H1 (cell line): ENCODE measurements around the gene PEX26. TPM values are rescaled to one million over a fixed set of nuclear protein-coding genes. Genes with fewer than 3 reads are reported as not detected.

Source experiments
- CTCF ChIA-PET: fragments of 300-600 bp; sonication (Branson Sonifier 250); formaldehyde crosslinking; loops from one replicate; lab custom pipeline; 2021; ENCODE audit not compliant: partially characterized antibody; lab: Charles Lee
- POLR2A ChIA-PET: fragments of 300-600 bp; sonication (Branson Sonifier 250); formaldehyde crosslinking; loops from one replicate; lab custom pipeline; 2021; ENCODE audit warnings: inconsistent platforms; ENCODE audit not compliant: partially characterized antibody; lab: Charles Lee
- DNase-seq, 2 experiments: peaks; one replicate each; pipeline versions ENCODE4 v3.0.0 to v3.0.0-alpha.2; 2010 to 2022; ENCODE audit warnings: low spot score in 2 of 2, low read depth in 1 of 2, mixed read lengths in 1 of 2
- FAIRE-seq: peaks from 2 replicates; lab custom pipeline; 2011; peaks lifted over from hg19 to GRCh38; lab: Jason Lieb, UNC
- H2AFZ ChIP-seq: 2 replicates; pipeline ENCODE4 v1.8.1; 2012; ENCODE audit warnings: low read length, inconsistent platforms
- H2AK5ac ChIP-seq: 2 replicates; pipeline ENCODE4 v1.6.1; 2013; ENCODE audit warnings: low read depth, low read length
- H2BK120ac ChIP-seq: replicated peaks from 2 replicates; pipeline ENCODE3; 2013; ENCODE audit warnings: low read depth, low read length, inconsistent platforms
- H2BK12ac ChIP-seq: 2 replicates; pipeline ENCODE4 v1.6.1; 2013; ENCODE audit warnings: low read depth, low read length
- H2BK15ac ChIP-seq: 2 replicates; pipeline ENCODE4 v1.6.1; 2013; ENCODE audit warnings: low read length
- H2BK20ac ChIP-seq: 2 replicates; pipeline ENCODE4 v1.6.1; 2013; ENCODE audit warnings: low read length
- H2BK5ac ChIP-seq: 2 replicates; pipeline ENCODE4 v1.6.1; 2013; ENCODE audit warnings: low read depth, low read length
- H3K14ac ChIP-seq: 2 replicates; pipeline ENCODE4 v1.6.1; 2013; ENCODE audit warnings: inconsistent platforms; ENCODE audit not compliant: insufficient read length
- H3K18ac ChIP-seq: 2 replicates; pipeline ENCODE4 v1.6.1; 2013; ENCODE audit warnings: low read length; ENCODE audit errors: extremely low read depth
- H3K23ac ChIP-seq: 2 replicates; pipeline ENCODE4 v1.6.1; 2013; ENCODE audit warnings: inconsistent platforms; ENCODE audit not compliant: insufficient read length
- H3K23me2 ChIP-seq: 2 replicates; pipeline ENCODE4 v1.6.1; 2013; ENCODE audit warnings: low read depth, low read length
- H3K27ac ChIP-seq: 2 replicates; pipeline ENCODE4 v1.6.1; 2011; ENCODE audit warnings: low read depth, low read length, inconsistent platforms
- H3K27me3 ChIP-seq, 4 experiments: replicated peaks in 1 of 4; 1 replicate in 1 of 4; 2 replicates in 3 of 4; pipeline versions ENCODE4 v1.6.1 to v1.8.1; 2011 to 2013; ENCODE audit warnings: low read length in 3 of 4, mild to moderate bottlenecking in 3 of 4, inconsistent platforms in 2 of 4, mixed read lengths in 2 of 4, moderate library complexity in 1 of 4; ENCODE audit not compliant: control insufficient read depth in 3 of 4, insufficient read depth in 3 of 4; ENCODE audit errors: extremely low read depth in 1 of 4
- H3K36me3 ChIP-seq, 4 experiments: 2 replicates each; pipeline versions ENCODE4 v1.6.1 to v1.8.1; 2011 to 2013; ENCODE audit warnings: mild to moderate bottlenecking in 4 of 4, low read length in 3 of 4, moderate library complexity in 2 of 4, control low read depth in 1 of 4, inconsistent platforms in 1 of 4; ENCODE audit not compliant: insufficient read depth in 4 of 4, control insufficient read depth in 2 of 4
- H3K4ac ChIP-seq: replicated peaks from 2 replicates; pipeline ENCODE3; 2013; ENCODE audit warnings: low read length, low read depth, mixed read lengths, inconsistent platforms; ENCODE audit not compliant: insufficient read length
- H3K4me1 ChIP-seq, 4 experiments: replicated peaks in 1 of 4; 1 replicate in 1 of 4; 2 replicates in 3 of 4; pipeline versions ENCODE4 v1.6.1 to v1.8.1; 2011 to 2013; ENCODE audit warnings: low read length in 3 of 4, inconsistent platforms in 2 of 4, mixed read lengths in 1 of 4; ENCODE audit not compliant: insufficient read depth in 4 of 4, control insufficient read depth in 3 of 4
- H3K4me2 ChIP-seq, 2 experiments: 2 replicates each; pipeline versions ENCODE4 v1.6.1 to v1.8.1; 2011 to 2013; ENCODE audit warnings: low read depth in 2 of 2, low read length in 2 of 2, control low read depth in 1 of 2, inconsistent platforms in 1 of 2, mild to moderate bottlenecking in 1 of 2; ENCODE audit not compliant: insufficient read depth in 1 of 2
- H3K4me3 ChIP-seq, 4 experiments: fragments of 200-600, 300-600 bp in 1 of 4; sonication (generic), shearing (Covaris generic), sonication (Bioruptor Twin) in 1 of 4; 2 replicates each; pipeline versions ENCODE4 v1.5.1 to v1.8.1; 2011 to 2016; ENCODE audit warnings: low read length in 4 of 4, low read depth in 3 of 4, control low read depth in 2 of 4, inconsistent platforms in 2 of 4, mild to moderate bottlenecking in 2 of 4, mixed read lengths in 1 of 4, moderate library complexity in 1 of 4; ENCODE audit not compliant: insufficient read depth in 2 of 4; ENCODE audit errors: extremely low read depth in 1 of 4
- H3K56ac ChIP-seq: replicated peaks from 2 replicates; pipeline ENCODE3; 2013; ENCODE audit warnings: low read depth, mild to moderate bottlenecking, mixed read lengths, low read length, inconsistent platforms; ENCODE audit not compliant: insufficient read length
- H3K79me1 ChIP-seq: 2 replicates; pipeline ENCODE4 v1.6.1; 2013; ENCODE audit warnings: low read depth, low read length, control low read depth
- H3K79me2 ChIP-seq, 2 experiments: 2 replicates each; pipeline versions ENCODE4 v1.6.1 to v1.8.1; 2012 to 2013; ENCODE audit warnings: low read length in 2 of 2, mild to moderate bottlenecking in 2 of 2, inconsistent platforms in 1 of 2; ENCODE audit not compliant: insufficient read depth in 2 of 2, control insufficient read depth in 1 of 2
- H3K9ac ChIP-seq, 4 experiments: replicated peaks in 1 of 4; 1 replicate in 1 of 4; 2 replicates in 3 of 4; pipeline versions ENCODE4 v1.6.1 to v1.8.1; 2011 to 2013; ENCODE audit warnings: low read depth in 3 of 4, low read length in 3 of 4, control low read depth in 2 of 4, mild to moderate bottlenecking in 2 of 4, moderate library complexity in 2 of 4, inconsistent platforms in 1 of 4; ENCODE audit errors: extremely low read depth in 1 of 4
- H3K9me3 ChIP-seq, 2 experiments: 2 replicates each; pipeline versions ENCODE4 v1.6.1 to v1.8.1; 2012 to 2013; ENCODE audit warnings: mild to moderate bottlenecking in 2 of 2, moderate library complexity in 2 of 2, control low read depth in 1 of 2, inconsistent platforms in 1 of 2, low read depth in 1 of 2, low read length in 1 of 2, mixed read lengths in 1 of 2; ENCODE audit not compliant: insufficient read depth in 2 of 2
- H4K20me1 ChIP-seq, 2 experiments: replicated peaks in 1 of 2; 2 replicates each; pipeline versions ENCODE3 to v1.8.1; 2011 to 2013; ENCODE audit warnings: inconsistent platforms in 2 of 2, low read length in 2 of 2, mild to moderate bottlenecking in 1 of 2; ENCODE audit not compliant: insufficient read depth in 2 of 2, control insufficient read depth in 1 of 2
- H4K5ac ChIP-seq: 2 replicates; pipeline ENCODE4 v1.6.1; 2013; ENCODE audit warnings: low read length, low read depth, mixed read lengths, inconsistent platforms; ENCODE audit not compliant: insufficient read length
- H4K8ac ChIP-seq: 2 replicates; pipeline ENCODE4 v1.8.0; 2013; ENCODE audit warnings: mild to moderate bottlenecking, moderate library complexity, low read length, inconsistent platforms; ENCODE audit not compliant: insufficient read depth; ENCODE audit errors: extremely low read depth
- H4K91ac ChIP-seq: replicated peaks from 2 replicates; pipeline ENCODE3; 2013; ENCODE audit warnings: low read length, mixed read lengths, inconsistent platforms; ENCODE audit not compliant: insufficient read length
- BRCA1 ChIP-seq: IDR thresholded peaks from 2 replicates; pipeline ENCODE4 v1.6.1; 2012; ENCODE audit warnings: low read depth, low read length, improper control_type of control experiment
- CBX5 ChIP-seq: fragments of 300-800, 300-1000 bp; sonication (generic); IDR thresholded peaks from 2 replicates; pipeline ENCODE4 v1.7.1; 2016; ENCODE audit warnings: antibody characterized with exemption, low read length, low read depth
- CHD1 ChIP-seq: IDR thresholded peaks from 2 replicates; pipeline ENCODE4 v1.6.1; 2012; ENCODE audit warnings: low read depth, low read length, improper control_type of control experiment
- CREB1 ChIP-seq: IDR thresholded peaks from 2 replicates; pipeline ENCODE4 v1.6.1; 2012; ENCODE audit warnings: inconsistent platforms
- GTF2F1 ChIP-seq: IDR thresholded peaks from 2 replicates; pipeline ENCODE4 v1.6.1; 2012; ENCODE audit warnings: low read depth, low read length, improper control_type of control experiment, borderline replicate concordance
- SIRT6 ChIP-seq: IDR thresholded peaks from one replicate; pipeline ENCODE4 v1.7.1; 2012; ENCODE audit warnings: low read length, inconsistent platforms
- SRF ChIP-seq: IDR thresholded peaks from 2 replicates; pipeline ENCODE4 v1.6.1; 2011; ENCODE audit warnings: mild to moderate bottlenecking, low read depth, low read length, moderate library complexity
- SUZ12 ChIP-seq: fragments of 200-600 bp; sonication (generic); IDR thresholded peaks from 2 replicates; pipeline ENCODE4 v1.6.1; 2012; ENCODE audit warnings: mild to moderate bottlenecking, inconsistent platforms, low read length, moderate library complexity, mixed read lengths
- TAF7 ChIP-seq: optimal IDR thresholded peaks from 2 replicates; pipeline ENCODE3; 2011; ENCODE audit warnings: low read depth, mild to moderate bottlenecking, inconsistent platforms, low read length, moderate library complexity, borderline replicate concordance
- WGBS, 2 experiments: shearing (Covaris generic) in 1 of 2; methylation state at CpG; one replicate each; pipeline versions ENCODE4 v1.1.6 to v1.1.7; 2013 to 2015; ENCODE audit warnings: low lambda C conversion rate in 2 of 2, mixed read lengths in 2 of 2, inconsistent platforms in 1 of 2, low coverage in 1 of 2, missing lambda C conversion rate in 1 of 2; ENCODE audit not compliant: insufficient replicate concordance in 2 of 2, insufficient coverage in 1 of 2, insufficient read length in 1 of 2; ENCODE audit errors: extremely low coverage in 1 of 2, missing lambda C conversion rate in 1 of 2; 5-methylcytosine and 5-hydroxymethylcytosine counted together
- polyA plus RNA-seq, 7 experiments: library from polyadenylated mRNA; depleted of rRNA in 3 of 7; stranded (reverse) in 5 of 7; unstranded in 2 of 7; fragments of >200 nt in 5 of 7; fragments of 200-250 nt in 2 of 7; gene quantifications; 1 replicate in 5 of 7; 2 replicates in 1 of 7; 4 replicates in 1 of 7; pipeline versions ENCODE4 v1.2.1 to v1.2.3, GENCODE V29; 2011 to 2013; ENCODE audit warnings: missing spikeins in 2 of 7, mixed read lengths in 2 of 7
- total RNA-seq: library from RNA; stranded (reverse); fragmentation: NEBNext Ultra II Directional; extraction: Animal tissue kit (Norgen Biotek cat#: 25700); gene quantifications from 2 replicates; pipeline ENCODE4 v1.2.1, GENCODE V29; 2021
- TF ChIP-seq, protein P1 (sequence below), 3 experiments: IDR thresholded peaks; 1 replicate in 2 of 3; 2 replicates in 1 of 3; pipeline versions ENCODE4 v1.5.1 to v1.6.1; 2011; ENCODE audit warnings: low read length in 3 of 3, mild to moderate bottlenecking in 3 of 3, inconsistent platforms in 2 of 3, low read depth in 1 of 3, moderate library complexity in 1 of 3; ENCODE audit not compliant: insufficient read depth in 1 of 3; ENCODE audit errors: control extremely low read depth in 1 of 3

Gene PEX26
- total and polyA plus RNA-seq, 2 of the 8 experiments (the other 6 are each of a cell fraction or from before 2014, with no cell fraction given), result 33.1 to 49.0 TPM

DNA sequence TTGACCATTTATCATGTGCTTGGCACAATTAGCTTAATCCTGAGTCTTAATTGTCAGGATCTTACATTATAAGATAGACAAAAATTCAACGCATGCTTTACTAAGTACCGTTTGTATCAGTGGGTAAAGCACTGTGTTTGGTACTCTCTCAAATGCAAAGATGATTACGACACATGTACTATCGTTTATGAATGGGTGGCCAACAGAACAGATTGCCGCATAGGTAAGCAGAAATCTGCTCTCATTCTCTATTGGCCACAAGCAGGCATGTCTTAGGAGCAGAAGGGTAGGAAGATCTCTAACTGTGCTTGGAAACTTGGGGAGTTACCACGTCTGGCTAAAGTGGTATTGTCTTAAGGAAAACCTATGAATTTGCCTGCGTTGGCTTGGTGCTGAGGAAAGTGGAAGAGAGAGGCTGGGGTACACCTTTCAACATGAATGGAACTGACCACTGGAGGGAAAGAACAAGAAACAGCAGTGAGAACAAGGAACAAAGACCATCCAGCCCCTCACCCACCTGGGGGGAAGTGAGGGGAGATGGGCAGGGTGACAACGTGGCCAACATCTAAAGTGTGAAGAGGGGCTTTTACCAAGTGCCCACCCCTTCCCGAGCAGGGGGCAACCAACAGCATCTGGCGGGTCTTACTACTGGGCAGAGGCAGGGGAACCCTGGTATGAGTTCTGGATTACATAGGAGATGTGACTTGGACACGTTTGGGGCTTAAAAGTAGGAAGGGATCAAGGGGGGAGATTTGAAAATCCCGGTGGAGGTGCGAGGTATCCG, 31.8 kb downstream of the PEX26 start:
- no peak overlapping the region for H3K9ac ChIP-seq
- peaks cover 7 to 15% of the 10 kb centered on the region in 2 experiments for H3K9me3 ChIP-seq
- 0 out of 2 replicates have a peak overlapping the region, but pooled peaks have one; percentile 32 for H3K18ac ChIP-seq
- TF ChIP-seq CHD1 (no peak), SUZ12 (no peak), CREB1 (no peak), GTF2F1 (no peak), BRCA1 (no peak), TAF7 (no peak), SIRT6 (no peak), SRF (no peak), CBX5 (no peak)
- TF ChIP-seq, protein P1, sequence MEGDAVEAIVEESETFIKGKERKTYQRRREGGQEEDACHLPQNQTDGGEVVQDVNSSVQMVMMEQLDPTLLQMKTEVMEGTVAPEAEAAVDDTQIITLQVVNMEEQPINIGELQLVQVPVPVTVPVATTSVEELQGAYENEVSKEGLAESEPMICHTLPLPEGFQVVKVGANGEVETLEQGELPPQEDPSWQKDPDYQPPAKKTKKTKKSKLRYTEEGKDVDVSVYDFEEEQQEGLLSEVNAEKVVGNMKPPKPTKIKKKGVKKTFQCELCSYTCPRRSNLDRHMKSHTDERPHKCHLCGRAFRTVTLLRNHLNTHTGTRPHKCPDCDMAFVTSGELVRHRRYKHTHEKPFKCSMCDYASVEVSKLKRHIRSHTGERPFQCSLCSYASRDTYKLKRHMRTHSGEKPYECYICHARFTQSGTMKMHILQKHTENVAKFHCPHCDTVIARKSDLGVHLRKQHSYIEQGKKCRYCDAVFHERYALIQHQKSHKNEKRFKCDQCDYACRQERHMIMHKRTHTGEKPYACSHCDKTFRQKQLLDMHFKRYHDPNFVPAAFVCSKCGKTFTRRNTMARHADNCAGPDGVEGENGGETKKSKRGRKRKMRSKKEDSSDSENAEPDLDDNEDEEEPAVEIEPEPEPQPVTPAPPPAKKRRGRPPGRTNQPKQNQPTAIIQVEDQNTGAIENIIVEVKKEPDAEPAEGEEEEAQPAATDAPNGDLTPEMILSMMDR (IDR thresholded peaks at IDR 0.05; ENCODE audit: control extremely low read depth in 1 of 3, insufficient read depth in 1 of 3, low read depth in 1 of 3, low read length in 3 of 3), result no peak
- no peak overlapping the region for H2BK120ac ChIP-seq
- H3K79me1 ChIP-seq, result no peaks in the 10 kb centered on the region
- H4K20me1 ChIP-seq, result no peaks in the 10 kb centered on the region
- H4K8ac ChIP-seq, result no peak overlapping the region
- H3K23ac ChIP-seq, result no peak overlapping the region
- peaks cover 0 to 9% (median 5%) of the 10 kb centered on the region in 4 experiments; a peak in 5 of 7 replicates for H3K4me1 ChIP-seq
- no peak overlapping the region for H3K56ac ChIP-seq
- H3K4ac ChIP-seq, result no peak overlapping the region
- ChIA-PET CTCF (interaction anchor here (1.8 kb wide), 1 partner anchor 34 kb away, joined by 4 read pairs; no protein-coding TSS in a partner anchor), POLR2A (no interaction called here)
- H2BK12ac ChIP-seq, result no peak overlapping the region
- no peak overlapping the region for H2AFZ ChIP-seq
- H3K79me2 ChIP-seq, result no peaks in the 10 kb centered on the region
- no peak overlapping the region for H2BK20ac ChIP-seq
- peak overlapping the region in 2 of 4 experiments; percentile 31 to 59; a peak in 6 of 8 replicates for H3K4me3 ChIP-seq
- H3K36me3 ChIP-seq, result no peaks in the 10 kb centered on the region
- FAIRE-seq, result no peak
- H3K27ac ChIP-seq, result no peak overlapping the region
- no peak overlapping the region for H2BK5ac ChIP-seq
- H2AK5ac ChIP-seq, result no peak overlapping the region
- H3K4me2 ChIP-seq, result peak overlapping the region; percentile 83 to 84
- H4K5ac ChIP-seq, result no peak overlapping the region
- DNase-seq, result no peak
- no peak overlapping the region; the same call in 1 of the 2 replicates for H2BK15ac ChIP-seq
- peaks cover 11 to 33% (median 27%) of the 10 kb centered on the region in 4 experiments for H3K27me3 ChIP-seq
- peaks cover 10% of the 10 kb centered on the region; the same call in 1 of the 2 replicates for H3K23me2 ChIP-seq
- WGBS, 2 experiments, result 66% methylated on average over 14 of the region's 14 CpGs; no CpG with 5 or more reads in 1 of the 2 experiments
- no peak overlapping the region for H4K91ac ChIP-seq
- H3K14ac ChIP-seq, result no peak overlapping the region
